Measurements from ENCODE around the gene HLA-DPA1.
A peak's percentile ranks its signal among the peaks of the same experiment; 100 is the strongest.

The HLA-DPA1 gene

GRCh38 chr6:33073431-33073871 lies at the start of gene HLA-DPA1:
HLA-DPA1 (minus strand) TSS chr6:33073649.
- H3K27ac Mint-ChIP-seq = peak within 1 kb of the TSS; percentile 97
- intact Hi-C loops (cut with micrococcal nuclease) = loop anchor here (2.0 kb wide), 1 partner anchor 45 kb away; no protein-coding TSS in a partner anchor
- H3K27me3 Mint-ChIP-seq = no peaks in the 10 kb centered on the region
- peaks cover 81% of the 10 kb centered on the region for H3K36me3 Mint-ChIP-seq (ENCODE audit: low read depth)
- H3K4me3 Mint-ChIP-seq = peak within 1 kb of the TSS; percentile 95
- H3K4me1 Mint-ChIP-seq (ENCODE audit: low read depth) = peaks cover 33% of the 10 kb centered on the region
- no peaks in the 10 kb centered on the region for H3K9me3 Mint-ChIP-seq

GRCh38 chr6:33123181-33123580 lies 49.7 kb upstream of the HLA-DPA1 start:
- Mint-ChIP-seq H3K9me3 (peaks cover 18% of the 10 kb centered on the region), H3K36me3 (ENCODE audit: low read depth) (peaks cover 10% of the 10 kb centered on the region), H3K4me3 (no peak overlapping the region), H3K4me1 (ENCODE audit: low read depth) (no peaks in the 10 kb centered on the region), H3K27me3 (peaks cover 24% of the 10 kb centered on the region), H3K27ac (no peak overlapping the region)
- intact Hi-C loops (cut with micrococcal nuclease) = loop anchor here (1.0 to 2.0 kb wide), 2 partner anchors 25 to 126 kb away; no protein-coding TSS in a partner anchor

- H3K36me3 Mint-ChIP-seq (ENCODE audit: low read depth) = peaks cover 10% of the 10 kb centered on the region
- no peak overlapping the region for H3K4me3 Mint-ChIP-seq
- peaks cover 27% of the 10 kb centered on the region for H3K4me1 Mint-ChIP-seq (ENCODE audit: low read depth)
- no peak overlapping the region for H3K27ac Mint-ChIP-seq
- H3K9me3 Mint-ChIP-seq = peaks cover 18% of the 10 kb centered on the region
- H3K27me3 Mint-ChIP-seq = peaks cover 42% of the 10 kb centered on the region
- intact Hi-C loops (cut with micrococcal nuclease) = no loop called here
Observed at GRCh38 chr6:33120001-33120400, 46.6 kb upstream of the HLA-DPA1 start.

- Mint-ChIP-seq H3K4me1 (ENCODE audit: low read depth) (peaks cover 39% of the 10 kb centered on the region), H3K9me3 (peaks cover 12% of the 10 kb centered on the region), H3K27me3 (peaks cover 38% of the 10 kb centered on the region), H3K27ac (no peak overlapping the region), H3K36me3 (ENCODE audit: low read depth) (peaks cover 3% of the 10 kb centered on the region), H3K4me3 (no peak overlapping the region)
- intact Hi-C loops (cut with micrococcal nuclease) = loop anchor here (2.0 kb wide), 1 partner anchor 54 kb away; no protein-coding TSS in a partner anchor
Observed at GRCh38 chr6:33118525-33119123, 45.2 kb upstream of the HLA-DPA1 start.

GRCh38 chr6:33117811-33118277 lies 44.4 kb upstream of the HLA-DPA1 start:
- H3K4me3 Mint-ChIP-seq = no peak overlapping the region
- peaks cover 42% of the 10 kb centered on the region for H3K27me3 Mint-ChIP-seq
- H3K9me3 Mint-ChIP-seq = peaks cover 8% of the 10 kb centered on the region
- peaks cover 47% of the 10 kb centered on the region for H3K4me1 Mint-ChIP-seq (ENCODE audit: low read depth)
- H3K27ac Mint-ChIP-seq = no peak overlapping the region
- no peaks in the 10 kb centered on the region for H3K36me3 Mint-ChIP-seq (ENCODE audit: low read depth)
- intact Hi-C loops (cut with micrococcal nuclease) = loop anchor here (2.0 kb wide), 1 partner anchor 55 kb away; no protein-coding TSS in a partner anchor

GRCh38 chr6:33116841-33117711 lies 43.6 kb upstream of the HLA-DPA1 start:
- Mint-ChIP-seq H3K36me3 (ENCODE audit: low read depth) (no peaks in the 10 kb centered on the region), H3K27me3 (peaks cover 43% of the 10 kb centered on the region), H3K9me3 (peaks cover 8% of the 10 kb centered on the region), H3K4me1 (ENCODE audit: low read depth) (peaks cover 55% of the 10 kb centered on the region), H3K27ac (no peak overlapping the region), H3K4me3 (no peak overlapping the region)
- intact Hi-C loops (cut with micrococcal nuclease) = no loop called here

GRCh38 chr6:33116417-33116816 lies 43.0 kb upstream of the HLA-DPA1 start:
- intact Hi-C loops (cut with micrococcal nuclease) = no loop called here
- Mint-ChIP-seq H3K9me3 (peaks cover 8% of the 10 kb centered on the region), H3K4me3 (no peak overlapping the region), H3K36me3 (ENCODE audit: low read depth) (no peaks in the 10 kb centered on the region), H3K27me3 (peaks cover 43% of the 10 kb centered on the region), H3K4me1 (ENCODE audit: low read depth) (peaks cover 61% of the 10 kb centered on the region), H3K27ac (no peak overlapping the region)

GRCh38 chr6:33114406-33114805 lies 41.0 kb upstream of the HLA-DPA1 start:
- intact Hi-C loops (cut with micrococcal nuclease) = no loop called here
- Mint-ChIP-seq H3K4me1 (ENCODE audit: low read depth) (peaks cover 61% of the 10 kb centered on the region), H3K27ac (peak overlapping the region; percentile 80), H3K27me3 (peaks cover 49% of the 10 kb centered on the region), H3K9me3 (peaks cover 8% of the 10 kb centered on the region), H3K36me3 (ENCODE audit: low read depth) (no peaks in the 10 kb centered on the region), H3K4me3 (no peak overlapping the region)

GRCh38 chr6:33113755-33114154 lies 40.3 kb upstream of the HLA-DPA1 start:
- Mint-ChIP-seq H3K9me3 (peaks cover 8% of the 10 kb centered on the region), H3K4me1 (ENCODE audit: low read depth) (peaks cover 62% of the 10 kb centered on the region), H3K27me3 (peaks cover 52% of the 10 kb centered on the region), H3K4me3 (peak overlapping the region; percentile 43), H3K36me3 (ENCODE audit: low read depth) (no peaks in the 10 kb centered on the region), H3K27ac (peak overlapping the region; percentile 80)
- intact Hi-C loops (cut with micrococcal nuclease) = no loop called here

GRCh38 chr6:33112148-33112547 lies 38.7 kb upstream of the HLA-DPA1 start:
- peak overlapping the region; percentile 32 for H3K4me3 Mint-ChIP-seq
- no peaks in the 10 kb centered on the region for H3K36me3 Mint-ChIP-seq (ENCODE audit: low read depth)
- intact Hi-C loops (cut with micrococcal nuclease) = no loop called here
- peaks cover 69% of the 10 kb centered on the region for H3K4me1 Mint-ChIP-seq (ENCODE audit: low read depth)
- H3K9me3 Mint-ChIP-seq = peaks cover 8% of the 10 kb centered on the region
- H3K27ac Mint-ChIP-seq = peak overlapping the region; percentile 80
- peaks cover 42% of the 10 kb centered on the region for H3K27me3 Mint-ChIP-seq

GRCh38 chr6:33108307-33108706 lies 34.9 kb upstream of the HLA-DPA1 start:
- H3K4me1 Mint-ChIP-seq (ENCODE audit: low read depth) = peaks cover 62% of the 10 kb centered on the region
- H3K4me3 Mint-ChIP-seq = no peak overlapping the region
- H3K27me3 Mint-ChIP-seq = peaks cover 35% of the 10 kb centered on the region

GRCh38 chr6:33107641-33108040 lies 34.2 kb upstream of the HLA-DPA1 start:
- Mint-ChIP-seq H3K27me3 (peaks cover 32% of the 10 kb centered on the region), H3K9me3 (peaks cover 20% of the 10 kb centered on the region), H3K36me3 (ENCODE audit: low read depth) (peaks cover 15% of the 10 kb centered on the region), H3K27ac (no peak overlapping the region), H3K4me1 (ENCODE audit: low read depth) (peaks cover 55% of the 10 kb centered on the region), H3K4me3 (no peak overlapping the region)
- intact Hi-C loops (cut with micrococcal nuclease) = no loop called here

More at GRCh38 chr6:33108307-33108706, 34.9 kb upstream of the HLA-DPA1 start:
- H3K36me3 Mint-ChIP-seq (ENCODE audit: low read depth) = peaks cover 15% of the 10 kb centered on the region
- intact Hi-C loops (cut with micrococcal nuclease) = no loop called here
- H3K9me3 Mint-ChIP-seq = peaks cover 20% of the 10 kb centered on the region
- H3K27ac Mint-ChIP-seq = no peak overlapping the region

GRCh38 chr6:33105916-33106871 lies 32.7 kb upstream of the HLA-DPA1 start:
- Mint-ChIP-seq H3K36me3 (ENCODE audit: low read depth) (peaks cover 15% of the 10 kb centered on the region), H3K4me1 (ENCODE audit: low read depth) (peaks cover 43% of the 10 kb centered on the region), H3K27me3 (peaks cover 42% of the 10 kb centered on the region), H3K9me3 (peaks cover 35% of the 10 kb centered on the region), H3K27ac (peak overlapping the region; percentile 21), H3K4me3 (no peak overlapping the region)
- intact Hi-C loops (cut with micrococcal nuclease) = no loop called here
